ENCODE measurements around the gene NFIC.

Gene NFIC

DNA sequence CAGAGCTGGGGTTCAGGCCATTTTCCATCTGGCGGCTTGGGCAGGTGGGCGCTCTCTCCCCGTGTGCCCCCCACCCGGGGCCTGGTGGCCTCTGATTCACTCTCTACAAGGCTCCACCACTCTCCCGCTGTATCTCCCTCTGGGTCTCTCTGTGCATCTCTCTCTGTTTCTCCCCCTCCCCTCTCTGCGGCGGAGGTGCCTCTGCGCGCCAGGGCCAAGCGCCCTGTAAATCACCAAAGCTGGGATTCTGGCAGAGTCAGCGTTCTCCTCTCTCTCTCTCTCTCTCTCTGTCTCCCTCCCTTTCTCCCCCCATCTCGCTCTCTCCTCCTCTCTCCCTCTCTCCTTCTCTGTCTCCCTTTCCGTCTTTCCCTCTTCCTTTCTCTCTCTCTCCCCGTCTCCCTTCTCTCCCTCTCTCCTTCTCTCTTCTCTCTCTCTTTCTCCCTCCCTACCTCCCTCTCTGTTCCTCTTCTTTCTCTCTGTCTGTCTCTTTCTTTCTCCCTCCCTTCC lies 3.9 kb downstream of the NFIC start:
- TF ChIP-seq, protein P1, sequence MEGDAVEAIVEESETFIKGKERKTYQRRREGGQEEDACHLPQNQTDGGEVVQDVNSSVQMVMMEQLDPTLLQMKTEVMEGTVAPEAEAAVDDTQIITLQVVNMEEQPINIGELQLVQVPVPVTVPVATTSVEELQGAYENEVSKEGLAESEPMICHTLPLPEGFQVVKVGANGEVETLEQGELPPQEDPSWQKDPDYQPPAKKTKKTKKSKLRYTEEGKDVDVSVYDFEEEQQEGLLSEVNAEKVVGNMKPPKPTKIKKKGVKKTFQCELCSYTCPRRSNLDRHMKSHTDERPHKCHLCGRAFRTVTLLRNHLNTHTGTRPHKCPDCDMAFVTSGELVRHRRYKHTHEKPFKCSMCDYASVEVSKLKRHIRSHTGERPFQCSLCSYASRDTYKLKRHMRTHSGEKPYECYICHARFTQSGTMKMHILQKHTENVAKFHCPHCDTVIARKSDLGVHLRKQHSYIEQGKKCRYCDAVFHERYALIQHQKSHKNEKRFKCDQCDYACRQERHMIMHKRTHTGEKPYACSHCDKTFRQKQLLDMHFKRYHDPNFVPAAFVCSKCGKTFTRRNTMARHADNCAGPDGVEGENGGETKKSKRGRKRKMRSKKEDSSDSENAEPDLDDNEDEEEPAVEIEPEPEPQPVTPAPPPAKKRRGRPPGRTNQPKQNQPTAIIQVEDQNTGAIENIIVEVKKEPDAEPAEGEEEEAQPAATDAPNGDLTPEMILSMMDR (IDR thresholded peaks at IDR 0.05), result no peak

DNA sequence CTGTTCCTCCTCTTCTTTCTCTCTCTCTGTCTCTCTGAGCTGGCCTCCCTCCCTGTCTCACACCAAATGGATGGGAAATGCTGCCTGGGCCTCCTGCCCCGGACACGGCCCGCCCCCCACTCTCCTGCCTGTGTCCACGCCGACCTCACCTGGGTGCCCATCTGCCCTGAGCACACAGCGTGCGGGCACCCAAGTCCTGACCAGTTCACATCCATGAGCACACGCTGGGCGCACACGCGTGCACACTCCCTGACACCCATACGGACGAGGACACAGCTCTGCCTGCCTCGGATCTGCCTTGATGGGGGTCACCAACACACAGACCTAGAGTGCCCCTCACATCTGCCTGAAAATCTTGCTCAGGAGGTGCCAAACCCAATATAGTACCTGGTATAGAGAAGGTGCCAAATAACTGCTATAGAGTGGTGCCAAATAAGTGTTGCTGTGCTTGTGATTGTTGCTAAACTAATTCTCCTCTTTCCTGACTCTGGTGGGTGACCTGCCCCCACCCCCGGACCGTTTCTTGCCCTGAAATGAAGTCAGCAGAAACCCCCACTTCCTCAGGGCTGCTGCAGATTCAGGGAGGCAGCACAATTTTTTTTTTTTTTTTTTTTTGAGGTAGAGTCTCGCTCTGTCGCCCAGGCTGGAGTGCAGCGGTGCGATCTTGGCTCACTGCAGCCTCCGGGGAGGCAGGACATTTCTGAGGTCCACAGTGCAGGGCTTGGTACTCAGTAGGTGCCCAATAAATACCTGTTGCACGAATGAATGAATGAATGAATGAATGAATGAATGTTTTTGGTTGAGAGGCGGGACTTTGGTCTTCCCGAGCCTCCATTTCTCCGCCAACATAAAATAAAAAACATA lies 4.6 kb downstream of the NFIC start:
- TF ChIP-seq, protein P1 (IDR thresholded peaks at IDR 0.05), result no peak

DNA sequence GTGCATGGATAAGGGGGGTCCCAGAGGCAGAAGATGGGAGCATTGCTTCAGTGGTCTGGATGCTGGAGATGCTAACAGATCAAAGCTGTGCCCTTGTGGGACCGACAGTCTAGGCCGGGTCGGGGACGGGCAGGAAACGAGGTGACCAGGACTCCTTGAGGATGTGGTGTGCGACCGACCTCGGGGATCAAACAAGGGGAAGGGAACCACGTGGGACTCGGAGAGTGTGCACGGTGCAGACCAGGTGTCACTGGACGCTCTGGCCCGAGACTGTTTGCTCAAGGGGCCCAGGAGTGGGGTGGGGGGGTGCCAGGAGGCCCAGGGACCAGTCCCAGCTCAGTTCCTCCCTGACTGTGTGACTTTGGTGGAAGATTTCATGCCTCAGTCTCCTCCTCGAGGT lies 6.0 kb downstream of the NFIC start:
- TF ChIP-seq, protein P1 (IDR thresholded peaks at IDR 0.05), result no peak

DNA sequence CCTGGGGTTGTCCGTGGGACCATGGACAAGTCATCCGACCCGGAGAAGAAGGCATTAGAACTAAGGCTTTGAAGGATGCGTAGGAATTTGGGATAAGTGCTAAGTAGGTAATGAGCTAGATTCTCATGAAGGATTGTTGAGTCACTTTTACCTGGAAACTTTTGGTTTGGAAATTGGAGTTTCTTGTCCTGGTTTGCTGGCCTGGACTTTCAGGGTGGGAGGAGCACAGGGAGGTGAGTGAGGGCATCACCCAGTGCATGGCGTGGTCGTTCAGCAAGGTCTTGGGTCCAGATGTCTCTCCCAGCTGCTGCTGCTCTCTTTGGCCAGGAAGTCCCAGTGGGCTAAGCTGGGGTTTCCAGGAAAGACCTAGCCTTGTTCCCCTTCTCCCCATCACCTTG lies 7.6 kb downstream of the NFIC start:
- TF ChIP-seq, protein P1 (IDR thresholded peaks at IDR 0.05), result no peak

DNA sequence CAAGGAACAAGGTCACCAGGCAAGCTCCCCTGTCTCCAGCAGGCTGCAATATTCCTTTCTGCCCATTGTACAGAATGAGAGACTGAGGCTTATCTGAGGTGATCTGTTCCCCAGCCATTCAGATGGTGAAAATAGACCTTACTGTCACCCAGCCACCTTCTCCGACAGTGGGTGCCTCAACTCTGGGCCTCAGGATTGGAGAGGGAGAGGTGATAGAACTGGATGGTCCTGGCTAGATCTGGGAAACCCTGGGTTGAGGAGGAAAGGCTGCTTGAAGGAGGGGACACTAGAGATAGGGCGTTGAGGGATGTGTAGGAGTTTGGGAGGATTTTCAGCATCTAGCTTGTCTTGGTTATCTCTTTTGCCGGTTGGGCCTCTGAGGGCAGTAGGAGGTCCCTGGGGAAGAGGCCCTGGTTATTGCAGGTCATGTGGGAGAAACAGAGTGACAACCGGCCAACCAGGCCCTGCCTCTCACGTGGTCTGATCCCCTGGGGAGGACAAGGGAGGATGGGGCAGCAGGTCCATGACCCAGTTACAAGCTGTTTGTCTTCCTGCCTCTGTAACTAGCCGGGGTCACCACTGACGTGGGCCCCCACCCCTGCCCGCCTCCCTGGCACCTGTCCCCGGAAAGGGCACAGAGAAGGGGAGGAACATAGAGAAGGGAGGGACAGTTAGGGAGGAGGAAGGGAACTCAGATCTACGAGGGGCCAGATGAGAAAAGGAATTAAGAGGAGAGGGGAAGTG lies 8.2 kb downstream of the NFIC start:
- TF ChIP-seq, protein P1 (IDR thresholded peaks at IDR 0.05), result no peak

DNA sequence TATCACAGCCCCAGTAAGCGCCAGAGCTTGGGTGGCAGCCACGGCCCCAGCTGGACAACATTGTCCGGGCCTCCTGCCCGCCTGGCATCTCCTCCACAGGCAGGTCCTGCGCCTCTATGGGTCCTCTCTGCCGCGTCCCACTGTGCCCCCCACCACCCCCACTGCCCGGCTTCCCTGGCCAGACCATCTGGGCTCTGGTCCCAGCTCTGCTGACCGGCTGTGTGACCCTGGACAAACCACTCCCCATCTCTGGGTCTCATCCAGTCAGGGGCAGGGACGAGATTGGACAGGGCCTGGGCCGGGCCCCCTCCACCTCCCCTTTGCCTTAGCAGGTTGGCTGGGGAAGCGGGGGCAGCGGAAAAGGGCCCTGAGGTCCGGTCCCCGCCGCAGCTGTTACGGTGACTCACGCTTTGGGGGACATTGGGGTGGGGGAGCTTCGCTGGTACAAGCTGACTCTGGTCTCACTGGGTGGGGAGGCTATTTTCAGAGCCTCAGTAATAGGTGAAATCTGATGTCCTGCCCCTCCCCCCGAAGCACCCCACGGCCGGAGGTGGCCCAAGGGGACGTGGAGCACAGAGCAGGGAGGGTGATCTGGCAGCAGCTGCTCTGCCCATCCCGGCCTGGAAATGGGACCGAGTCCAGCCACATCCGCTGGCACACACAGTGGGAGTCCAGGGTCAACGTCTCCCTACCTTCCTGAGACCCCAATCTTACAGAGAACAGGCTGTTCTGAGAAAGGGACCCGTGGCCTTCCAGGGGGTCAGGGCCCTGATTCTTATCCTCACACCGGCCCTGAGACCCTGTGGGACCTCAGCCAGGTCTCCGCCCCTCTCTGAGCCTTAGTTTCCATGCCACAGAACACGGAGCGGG lies 9.1 kb downstream of the NFIC start:
- TF ChIP-seq, protein P1 (IDR thresholded peaks at IDR 0.05), result no peak
